ENCODE measurements around the gene LIME1. TPM values are rescaled to one million over a fixed set of nuclear protein-coding genes. Genes with fewer than 3 reads are reported as not detected.

LIME1 gene
- total and polyA plus RNA-seq, 10 of the 15 experiments (the other 5 are each of a cell fraction or from before 2014, with no cell fraction given), result 0.35 to 154 (median 49.9) TPM

DNA sequence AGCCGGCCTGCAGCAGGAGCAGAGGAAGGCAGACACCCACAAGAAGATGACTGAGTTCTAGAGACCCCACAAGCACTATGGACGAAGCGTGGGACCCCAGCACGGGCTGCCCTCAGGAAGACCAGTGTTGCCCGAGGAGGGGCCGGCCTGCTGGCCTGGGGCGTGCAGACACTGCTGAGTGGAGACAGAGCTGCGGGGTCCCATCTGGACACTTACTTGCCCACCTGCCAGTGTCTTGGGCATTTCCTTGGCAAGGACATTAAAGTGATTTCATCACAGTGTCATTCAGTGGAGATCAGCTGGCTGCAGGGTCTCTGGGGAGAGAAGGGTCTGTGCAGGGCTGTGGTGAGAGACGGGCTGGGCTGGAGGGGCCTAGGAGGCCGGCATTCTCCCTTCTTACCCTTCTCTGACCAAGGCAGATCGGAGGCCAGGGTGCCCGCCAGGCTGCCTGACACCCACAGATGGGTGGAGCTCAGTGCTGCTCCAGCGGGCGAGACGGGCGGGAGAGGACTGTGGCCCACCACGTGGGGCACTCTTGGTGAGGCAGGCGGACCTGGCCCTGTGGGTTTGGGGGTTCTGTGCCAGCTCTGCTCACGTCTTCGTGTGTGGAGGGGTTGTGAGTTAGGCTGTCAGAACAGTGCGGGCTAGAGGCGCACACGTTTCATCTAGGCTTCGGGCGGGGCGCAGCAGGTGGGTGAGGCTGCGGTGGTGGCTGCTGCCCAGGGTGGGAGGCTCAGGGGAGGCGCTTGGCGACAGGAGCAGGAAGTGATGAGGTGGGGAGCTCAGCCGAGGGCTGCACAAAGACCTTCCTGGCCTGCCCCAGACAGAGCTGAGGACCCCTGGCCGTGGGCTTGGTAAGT, at the start of gene LIME1 (continued):
- TF ChIP-seq LARP7 (IDR thresholded peaks at IDR 0.05) (peak; percentile 67; the same call in 1 of the 2 replicates), NBN (IDR thresholded peaks at IDR 0.05) (peak; percentile 72), BHLHE40 (IDR thresholded peaks at IDR 0.05; ENCODE audit: borderline replicate concordance in 1 of 2, low read depth in 2 of 2, low read length in 1 of 2) (peak in 1 of 2 experiments; percentile 67; a peak in 2 of 4 replicates), NKRF (conservative IDR thresholded peaks at IDR 0.05) (0 out of 2 replicates have a peak, but pooled peaks have one; percentile 24), POLR2A (IDR thresholded peaks at IDR 0.05; ENCODE audit: low read depth, low read length) (peak; percentile 72), BACH1 (IDR thresholded peaks at IDR 0.05; ENCODE audit: borderline replicate concordance) (0 out of 2 replicates have a peak, but pooled peaks have one; percentile 16), SRF (IDR thresholded peaks at IDR 0.05; ENCODE audit: low read depth in 2 of 2, low read length in 2 of 2) (no peak), EGR1 (IDR thresholded peaks at IDR 0.05; ENCODE audit: borderline replicate concordance in 1 of 2, low read depth in 2 of 2, low read length in 2 of 2) (0 out of 3 replicates have a peak, but pooled peaks of 1 of the 2 experiments have one; percentile 18), PAX8 (IDR thresholded peaks at IDR 0.05) (no peak), IRF4 (IDR thresholded peaks at IDR 0.05; ENCODE audit: low read depth, low read length) (no peak), HDGF (IDR thresholded peaks at IDR 0.05) (peak; percentile 92), ZNF622 (IDR thresholded peaks at IDR 0.05) (no peak), MTA2 (IDR thresholded peaks at IDR 0.05; ENCODE audit: low read depth) (0 out of 2 replicates have a peak, but pooled peaks have one; percentile 30), CEBPZ (IDR thresholded peaks at IDR 0.05; ENCODE audit: low read depth, low read length) (no peak), SP1 (IDR thresholded peaks at IDR 0.05; ENCODE audit: low read depth, low read length) (no peak)
- TF ChIP-seq, protein P1, sequence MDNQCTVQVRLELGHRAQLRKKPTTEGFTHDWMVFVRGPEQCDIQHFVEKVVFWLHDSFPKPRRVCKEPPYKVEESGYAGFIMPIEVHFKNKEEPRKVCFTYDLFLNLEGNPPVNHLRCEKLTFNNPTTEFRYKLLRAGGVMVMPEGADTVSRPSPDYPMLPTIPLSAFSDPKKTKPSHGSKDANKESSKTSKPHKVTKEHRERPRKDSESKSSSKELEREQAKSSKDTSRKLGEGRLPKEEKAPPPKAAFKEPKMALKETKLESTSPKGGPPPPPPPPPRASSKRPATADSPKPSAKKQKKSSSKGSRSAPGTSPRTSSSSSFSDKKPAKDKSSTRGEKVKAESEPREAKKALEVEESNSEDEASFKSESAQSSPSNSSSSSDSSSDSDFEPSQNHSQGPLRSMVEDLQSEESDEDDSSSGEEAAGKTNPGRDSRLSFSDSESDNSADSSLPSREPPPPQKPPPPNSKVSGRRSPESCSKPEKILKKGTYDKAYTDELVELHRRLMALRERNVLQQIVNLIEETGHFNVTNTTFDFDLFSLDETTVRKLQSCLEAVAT (IDR thresholded peaks at IDR 0.05), result 0 out of 2 replicates have a peak, but pooled peaks have one; percentile 28
- TF ChIP-seq, protein P2, sequence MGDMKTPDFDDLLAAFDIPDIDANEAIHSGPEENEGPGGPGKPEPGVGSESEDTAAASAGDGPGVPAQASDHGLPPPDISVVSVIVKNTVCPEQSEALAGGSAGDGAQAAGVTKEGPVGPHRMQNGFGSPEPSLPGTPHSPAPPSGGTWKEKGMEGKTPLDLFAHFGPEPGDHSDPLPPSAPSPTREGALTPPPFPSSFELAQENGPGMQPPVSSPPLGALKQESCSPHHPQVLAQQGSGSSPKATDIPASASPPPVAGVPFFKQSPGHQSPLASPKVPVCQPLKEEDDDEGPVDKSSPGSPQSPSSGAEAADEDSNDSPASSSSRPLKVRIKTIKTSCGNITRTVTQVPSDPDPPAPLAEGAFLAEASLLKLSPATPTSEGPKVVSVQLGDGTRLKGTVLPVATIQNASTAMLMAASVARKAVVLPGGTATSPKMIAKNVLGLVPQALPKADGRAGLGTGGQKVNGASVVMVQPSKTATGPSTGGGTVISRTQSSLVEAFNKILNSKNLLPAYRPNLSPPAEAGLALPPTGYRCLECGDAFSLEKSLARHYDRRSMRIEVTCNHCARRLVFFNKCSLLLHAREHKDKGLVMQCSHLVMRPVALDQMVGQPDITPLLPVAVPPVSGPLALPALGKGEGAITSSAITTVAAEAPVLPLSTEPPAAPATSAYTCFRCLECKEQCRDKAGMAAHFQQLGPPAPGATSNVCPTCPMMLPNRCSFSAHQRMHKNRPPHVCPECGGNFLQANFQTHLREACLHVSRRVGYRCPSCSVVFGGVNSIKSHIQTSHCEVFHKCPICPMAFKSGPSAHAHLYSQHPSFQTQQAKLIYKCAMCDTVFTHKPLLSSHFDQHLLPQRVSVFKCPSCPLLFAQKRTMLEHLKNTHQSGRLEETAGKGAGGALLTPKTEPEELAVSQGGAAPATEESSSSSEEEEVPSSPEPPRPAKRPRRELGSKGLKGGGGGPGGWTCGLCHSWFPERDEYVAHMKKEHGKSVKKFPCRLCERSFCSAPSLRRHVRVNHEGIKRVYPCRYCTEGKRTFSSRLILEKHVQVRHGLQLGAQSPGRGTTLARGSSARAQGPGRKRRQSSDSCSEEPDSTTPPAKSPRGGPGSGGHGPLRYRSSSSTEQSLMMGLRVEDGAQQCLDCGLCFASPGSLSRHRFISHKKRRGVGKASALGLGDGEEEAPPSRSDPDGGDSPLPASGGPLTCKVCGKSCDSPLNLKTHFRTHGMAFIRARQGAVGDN (IDR thresholded peaks at IDR 0.05), result peak; percentile 67
- TF ChIP-seq, protein P3, sequence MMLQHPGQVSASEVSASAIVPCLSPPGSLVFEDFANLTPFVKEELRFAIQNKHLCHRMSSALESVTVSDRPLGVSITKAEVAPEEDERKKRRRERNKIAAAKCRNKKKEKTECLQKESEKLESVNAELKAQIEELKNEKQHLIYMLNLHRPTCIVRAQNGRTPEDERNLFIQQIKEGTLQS (IDR thresholded peaks at IDR 0.05; ENCODE audit: borderline replicate concordance, extremely low read depth, low read depth, low read length), result no peak

All from GM12878 (cell line).